ENCODE results near the gene PLEKHA6.

PLEKHA6 gene

GRCh38 chr1:204280099-204280961 is 79.4 kb downstream of the PLEKHA6 start:
- no peak for DNase-seq

- DNase-seq = no peak
These were observed 80.8 kb downstream of the PLEKHA6 start for GRCh38 chr1:204278958-204279357.

GRCh38 chr1:204278251-204278650 is 81.5 kb downstream of the PLEKHA6 start:
- no peak for DNase-seq

- no peak for DNase-seq
These were observed 82.0 kb downstream of the PLEKHA6 start for GRCh38 chr1:204277563-204278219.

GRCh38 chr1:204275695-204276370 is 83.9 kb downstream of the PLEKHA6 start:
- no peak for DNase-seq

GRCh38 chr1:204274446-204274845 is 85.3 kb downstream of the PLEKHA6 start:
- no peak for DNase-seq

- DNase-seq = no peak
These were observed 87.2 kb downstream of the PLEKHA6 start for GRCh38 chr1:204272505-204272904.

- no peak for DNase-seq
These were observed 87.8 kb downstream of the PLEKHA6 start for GRCh38 chr1:204271970-204272369.

- no peak for DNase-seq
These were observed 91.6 kb downstream of the PLEKHA6 start for GRCh38 chr1:204268101-204268500.

GRCh38 chr1:204267191-204267601 is 92.5 kb downstream of the PLEKHA6 start:
- no peak for DNase-seq

GRCh38 chr1:204266504-204267034 is 93.2 kb downstream of the PLEKHA6 start:
- DNase-seq = no peak

GRCh38 chr1:204265665-204266064 is 94.1 kb downstream of the PLEKHA6 start:
- DNase-seq = no peak

- DNase-seq = no peak
These were observed 94.9 kb downstream of the PLEKHA6 start for GRCh38 chr1:204264805-204265204.

- no peak for DNase-seq
These were observed 96.3 kb downstream of the PLEKHA6 start for GRCh38 chr1:204263254-204263910.

- no peak for DNase-seq
These were observed 97.0 kb downstream of the PLEKHA6 start for GRCh38 chr1:204262506-204263253.

- DNase-seq = no peak
These were observed 97.8 kb downstream of the PLEKHA6 start for GRCh38 chr1:204261746-204262505.

- DNase-seq = no peak
These were observed 98.5 kb downstream of the PLEKHA6 start for GRCh38 chr1:204261266-204261665.

GRCh38 chr1:204260601-204261197 is 99.0 kb downstream of the PLEKHA6 start:
- DNase-seq = no peak

GRCh38 chr1:204259782-204260181 is 99.9 kb downstream of the PLEKHA6 start:
- DNase-seq = no peak

- no peak for DNase-seq
These were observed 100.5 kb downstream of the PLEKHA6 start for GRCh38 chr1:204259196-204259595.
